ENCODE data around the gene PARD3B. TPM values are rescaled to one million over a fixed set of nuclear protein-coding genes. Genes with fewer than 3 reads are reported as not detected.

Gene PARD3B
- total RNA-seq, 1 donor from 2014 or later: 12.3 TPM

GRCh38 chr2:204665771-204666170 is 120.5 kb downstream of the PARD3B start:
- no peak for TF ChIP-seq POLR2AphosphoS5 (IDR thresholded peaks at IDR 0.05; ENCODE audit: insufficient read depth in 1 of 2, low read depth in 1 of 2)
- no peak for TF ChIP-seq CTCF (IDR thresholded peaks at IDR 0.05)
- no peak for TF ChIP-seq POLR2A (IDR thresholded peaks at IDR 0.05)
- H3K36me3 ChIP-seq: no peaks in the 10 kb centered on the region
- H3K9me3 ChIP-seq: no peaks in the 10 kb centered on the region
- intact Hi-C loops (cut with DNase I): no loop called here
- no peak for DNase-seq (ENCODE audit: extremely low spot score in 2 of 2)
- H3K4me3 ChIP-seq: no peak overlapping the region
- no peaks in the 10 kb centered on the region for H3K27me3 ChIP-seq
- H3K27ac ChIP-seq: no peak overlapping the region
- peaks cover 18% of the 10 kb centered on the region for H3K4me1 ChIP-seq

- intact Hi-C loops (cut with DNase I): no loop called here
- Histone ChIP-seq H3K4me3 (no peak overlapping the region), H3K9me3 (no peaks in the 10 kb centered on the region), H3K27ac (no peak overlapping the region), H3K27me3 (no peaks in the 10 kb centered on the region), H3K4me1 (peaks cover 18% of the 10 kb centered on the region), H3K36me3 (no peaks in the 10 kb centered on the region)
- TF ChIP-seq POLR2AphosphoS5 (IDR thresholded peaks at IDR 0.05; ENCODE audit: insufficient read depth in 1 of 2, low read depth in 1 of 2) (no peak), CTCF (IDR thresholded peaks at IDR 0.05) (no peak), POLR2A (IDR thresholded peaks at IDR 0.05) (no peak)
- no peak for DNase-seq (ENCODE audit: extremely low spot score in 2 of 2)
Observed at GRCh38 chr2:204667990-204668389, 122.7 kb downstream of the PARD3B start.

GRCh38 chr2:204669382-204669781 is 124.1 kb downstream of the PARD3B start:
- H3K9me3 ChIP-seq: no peaks in the 10 kb centered on the region
- intact Hi-C loops (cut with DNase I): no loop called here
- DNase-seq (ENCODE audit: extremely low spot score in 2 of 2): no peak
- H3K27me3 ChIP-seq: no peaks in the 10 kb centered on the region
- H3K36me3 ChIP-seq: no peaks in the 10 kb centered on the region
- H3K27ac ChIP-seq: no peak overlapping the region
- no peak for TF ChIP-seq POLR2A (IDR thresholded peaks at IDR 0.05)
- no peak for TF ChIP-seq POLR2AphosphoS5 (IDR thresholded peaks at IDR 0.05; ENCODE audit: insufficient read depth in 1 of 2, low read depth in 1 of 2)
- no peak for TF ChIP-seq CTCF (IDR thresholded peaks at IDR 0.05)
- peaks cover 11% of the 10 kb centered on the region for H3K4me1 ChIP-seq
- H3K4me3 ChIP-seq: no peak overlapping the region

GRCh38 chr2:204670124-204670523 is 124.8 kb downstream of the PARD3B start:
- TF ChIP-seq POLR2A (IDR thresholded peaks at IDR 0.05) (no peak), POLR2AphosphoS5 (IDR thresholded peaks at IDR 0.05; ENCODE audit: insufficient read depth in 1 of 2, low read depth in 1 of 2) (no peak), CTCF (IDR thresholded peaks at IDR 0.05) (no peak)
- Histone ChIP-seq H3K27me3 (no peaks in the 10 kb centered on the region), H3K27ac (no peak overlapping the region), H3K36me3 (no peaks in the 10 kb centered on the region), H3K4me3 (no peak overlapping the region), H3K4me1 (peaks cover 8% of the 10 kb centered on the region), H3K9me3 (no peaks in the 10 kb centered on the region)
- DNase-seq (ENCODE audit: extremely low spot score in 2 of 2): no peak
- intact Hi-C loops (cut with DNase I): no loop called here

- intact Hi-C loops (cut with DNase I): no loop called here
Observed at GRCh38 chr2:204670756-204671155, 125.5 kb downstream of the PARD3B start.

More at GRCh38 chr2:204670756-204671155, 125.5 kb downstream of the PARD3B start:
- no peaks in the 10 kb centered on the region for H3K36me3 ChIP-seq
- H3K4me3 ChIP-seq: no peak overlapping the region
- DNase-seq (ENCODE audit: extremely low spot score in 2 of 2): no peak
- H3K27ac ChIP-seq: no peak overlapping the region
- no peaks in the 10 kb centered on the region for H3K27me3 ChIP-seq
- no peaks in the 10 kb centered on the region for H3K9me3 ChIP-seq
- H3K4me1 ChIP-seq: peaks cover 1% of the 10 kb centered on the region
- TF ChIP-seq POLR2A (IDR thresholded peaks at IDR 0.05): no peak
- TF ChIP-seq CTCF (IDR thresholded peaks at IDR 0.05): no peak
- no peak for TF ChIP-seq POLR2AphosphoS5 (IDR thresholded peaks at IDR 0.05; ENCODE audit: insufficient read depth in 1 of 2, low read depth in 1 of 2)
